GM19328 (cell line): Measurements from ENCODE around the gene ATL1.
"Not testable (repeated sequence)": the region's sequence is repeated elsewhere in the genome, so short reads cannot be mapped to it uniquely, and the experiment has no call there.

ENCODE experiments used
- ATAC-seq: cut with Tn5 transposase; IDR thresholded peaks from one replicate; pipeline ENCODE4 v1.9.1; 2021; ENCODE audit warnings: mild to moderate bottlenecking, moderate library complexity; ENCODE audit not compliant: unreplicated experiment

The ATL1 gene

GRCh38 chr14:50534416-50534815 lies 25.5 kb upstream of the ATL1 start:
- no peak for ATAC-seq

GRCh38 chr14:50534997-50535396 lies 24.9 kb upstream of the ATL1 start:
- no peak for ATAC-seq

GRCh38 chr14:50538034-50538433 lies 21.9 kb upstream of the ATL1 start:
- not testable (repeated sequence) for ATAC-seq

- ATAC-seq, result no peak
Measured at GRCh38 chr14:50539051-50539450, 20.9 kb upstream of the ATL1 start.

GRCh38 chr14:50541159-50541567 lies 18.8 kb upstream of the ATL1 start:
- no peak for ATAC-seq

- ATAC-seq, result peak; percentile 70
Measured at GRCh38 chr14:50542941-50543418, 17.0 kb upstream of the ATL1 start.

- no peak for ATAC-seq
Measured at GRCh38 chr14:50544911-50545310, 15.0 kb upstream of the ATL1 start.

GRCh38 chr14:50545618-50546017 lies 14.3 kb upstream of the ATL1 start:
- no peak for ATAC-seq

GRCh38 chr14:50550294-50550693 lies 9.7 kb upstream of the ATL1 start:
- no peak for ATAC-seq

- no peak for ATAC-seq
Measured at GRCh38 chr14:50551877-50552276, 8.1 kb upstream of the ATL1 start.

GRCh38 chr14:50552796-50553195 lies 7.1 kb upstream of the ATL1 start:
- not testable (repeated sequence) for ATAC-seq

- ATAC-seq, result peak; percentile 21
Measured at GRCh38 chr14:50560931-50561285, 963 bp downstream of the ATL1 start.

- no peak for ATAC-seq
Measured at GRCh38 chr14:50562841-50563240, 2.9 kb downstream of the ATL1 start.

- ATAC-seq, result no peak
Measured at GRCh38 chr14:50569714-50570274, 9.8 kb downstream of the ATL1 start.

GRCh38 chr14:50573862-50574261 lies 13.9 kb downstream of the ATL1 start:
- ATAC-seq, result no peak

- ATAC-seq, result no peak
Measured at GRCh38 chr14:50575769-50576168, 15.8 kb downstream of the ATL1 start.

- no peak for ATAC-seq
Measured at GRCh38 chr14:50577982-50578381, 18.0 kb downstream of the ATL1 start.

GRCh38 chr14:50578433-50578832 lies 18.5 kb downstream of the ATL1 start:
- no peak for ATAC-seq

- no peak for ATAC-seq
Measured at GRCh38 chr14:50590464-50590863, 30.5 kb downstream of the ATL1 start.

- no peak for ATAC-seq
Measured at GRCh38 chr14:50594577-50595316, 34.8 kb downstream of the ATL1 start.

- no peak for ATAC-seq
Measured at GRCh38 chr14:50598765-50599164, 38.8 kb downstream of the ATL1 start.

- ATAC-seq, result no peak
Measured at GRCh38 chr14:50599700-50600444, 39.9 kb downstream of the ATL1 start.
